ENCODE results near the gene MARCHF3.
"Not testable (repeated sequence)": the region's sequence is repeated elsewhere in the genome, so short reads cannot be mapped to it uniquely, and the experiment has no call there.

The MARCHF3 gene

GRCh38 chr5:127028822-127029457, 1.4 kb downstream of the MARCHF3 start:
- DNase-seq (ENCODE audit: low spot score) = peak; percentile 24
- TF ChIP-seq CTCF (IDR thresholded peaks at IDR 0.05; ENCODE audit: extremely low read depth, missing control alignments) = no peak

GRCh38 chr5:127027539-127027938, 2.8 kb downstream of the MARCHF3 start:
- no peak for TF ChIP-seq CTCF (IDR thresholded peaks at IDR 0.05; ENCODE audit: extremely low read depth, missing control alignments)
- no peak for DNase-seq (ENCODE audit: low spot score)

GRCh38 chr5:127026166-127026565, 4.2 kb downstream of the MARCHF3 start:
- no peak for DNase-seq (ENCODE audit: low spot score)
- no peak for TF ChIP-seq CTCF (IDR thresholded peaks at IDR 0.05; ENCODE audit: extremely low read depth, missing control alignments)

GRCh38 chr5:127025467-127025866, 4.9 kb downstream of the MARCHF3 start:
- DNase-seq (ENCODE audit: low spot score) = no peak
- no peak for TF ChIP-seq CTCF (IDR thresholded peaks at IDR 0.05; ENCODE audit: extremely low read depth, missing control alignments)

- no peak for TF ChIP-seq CTCF (IDR thresholded peaks at IDR 0.05; ENCODE audit: extremely low read depth, missing control alignments)
- no peak for DNase-seq (ENCODE audit: low spot score)
Measured at GRCh38 chr5:127024821-127025220, 5.5 kb downstream of the MARCHF3 start.

- not testable (repeated sequence) for DNase-seq (ENCODE audit: low spot score)
Measured at GRCh38 chr5:127023552-127024191, 6.7 kb downstream of the MARCHF3 start.

- DNase-seq (ENCODE audit: low spot score) = no peak
- TF ChIP-seq CTCF (IDR thresholded peaks at IDR 0.05; ENCODE audit: extremely low read depth, missing control alignments) = no peak
Measured at GRCh38 chr5:127022846-127023245, 7.5 kb downstream of the MARCHF3 start.

GRCh38 chr5:127019928-127020327, 10.4 kb downstream of the MARCHF3 start:
- no peak for TF ChIP-seq CTCF (IDR thresholded peaks at IDR 0.05; ENCODE audit: extremely low read depth, missing control alignments)
- no peak for DNase-seq (ENCODE audit: low spot score)

GRCh38 chr5:127016722-127017121, 13.6 kb downstream of the MARCHF3 start:
- DNase-seq (ENCODE audit: low spot score) = not testable (repeated sequence)

All from GM20000 (cell line).